ENCODE data around the gene AFF2.

AFF2 gene

DNA sequence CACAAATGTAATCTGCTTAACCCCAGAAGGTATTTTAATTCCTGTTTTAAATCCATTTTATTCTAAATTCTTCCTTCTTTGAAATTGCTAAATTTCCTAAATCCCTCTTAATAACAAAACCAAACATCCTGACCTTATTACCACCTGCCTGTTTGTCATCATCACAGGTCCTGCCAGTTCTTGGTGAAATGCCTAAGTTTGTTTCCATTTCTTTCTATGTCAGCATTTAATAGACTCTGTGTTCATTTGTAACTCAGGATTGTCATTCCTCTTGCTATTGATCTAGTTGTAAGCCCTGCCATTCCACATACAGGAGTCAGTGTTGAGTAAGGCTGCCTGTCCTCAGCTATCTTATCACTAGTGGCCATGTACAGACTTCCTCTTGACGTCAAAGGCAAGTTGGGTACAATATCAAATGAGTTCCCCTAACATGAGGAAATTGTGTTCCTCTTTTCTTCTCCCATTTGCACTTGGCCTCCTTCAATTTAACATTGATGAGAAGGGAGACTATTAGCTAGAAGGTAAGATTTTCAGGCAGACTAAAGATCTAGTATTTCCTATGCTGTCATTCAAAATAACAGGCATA lies 440.1 kb downstream of the AFF2 start:
- no peak for DNase-seq

DNA sequence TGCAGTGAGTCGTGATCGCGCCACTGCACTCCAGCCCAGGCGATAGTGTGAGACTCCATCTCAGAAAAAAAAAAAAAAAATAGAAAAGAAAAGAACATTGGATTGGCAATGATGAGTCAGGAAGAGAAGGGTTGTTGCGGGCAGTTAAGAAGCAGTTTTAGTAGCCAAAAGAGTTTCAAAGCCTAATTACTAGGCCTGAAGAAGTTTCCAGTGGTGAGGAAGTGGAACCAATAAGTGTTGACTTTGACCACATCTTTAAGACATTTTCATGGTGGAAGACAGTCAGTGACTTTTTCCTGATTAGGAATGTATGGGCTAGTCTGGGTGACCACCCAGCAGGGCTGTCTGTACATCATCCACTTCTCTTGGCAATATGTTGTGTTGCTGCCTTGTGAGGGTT lies 442.3 kb downstream of the AFF2 start:
- DNase-seq: no peak

DNA sequence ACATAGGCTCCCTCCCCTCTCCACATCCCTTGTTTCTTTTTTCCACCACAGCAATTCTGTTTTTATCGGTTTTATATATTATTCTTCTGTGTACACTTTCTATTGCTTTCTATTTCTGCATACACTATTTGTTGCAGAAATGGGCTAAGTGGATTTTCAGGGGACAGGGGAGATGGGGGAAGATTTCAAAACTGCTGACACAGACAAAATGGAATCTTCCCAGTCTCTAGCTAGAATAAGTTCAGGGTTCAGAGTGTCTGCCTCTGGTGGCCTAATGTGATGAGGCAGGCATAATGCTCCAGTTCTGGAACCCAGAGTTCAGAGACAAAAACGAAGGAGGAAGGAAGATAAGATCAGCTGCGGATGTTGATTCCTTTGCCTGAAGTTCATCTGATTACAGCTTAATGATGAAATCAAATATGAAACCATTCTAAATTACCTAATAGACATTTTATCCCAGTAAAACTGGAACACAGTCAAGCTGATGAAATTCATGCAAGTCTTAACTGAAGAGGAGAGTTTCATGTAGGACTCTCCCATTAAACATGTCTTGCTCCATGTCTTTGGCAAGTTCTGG lies 447.1 kb downstream of the AFF2 start:
- no peak for DNase-seq

DNA sequence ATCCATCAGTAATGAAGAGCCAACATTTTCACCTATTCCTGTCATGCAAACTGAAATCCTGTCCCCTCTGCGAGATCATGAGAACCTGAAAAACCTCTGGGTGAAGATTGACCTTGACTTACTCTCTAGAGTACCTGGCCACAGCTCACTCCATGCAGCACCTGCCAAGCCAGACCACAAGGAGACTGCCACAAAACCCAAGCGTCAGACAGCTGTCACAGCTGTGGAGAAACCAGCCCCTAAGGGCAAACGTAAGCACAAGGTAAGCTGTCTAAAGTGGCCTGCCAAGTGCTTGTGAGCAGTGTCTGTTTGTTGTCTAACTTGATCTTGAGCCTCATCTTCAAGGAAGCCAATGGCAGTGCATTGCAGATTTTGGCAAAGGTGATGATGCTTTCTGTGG lies 455.9 kb downstream of the AFF2 start:
- DNase-seq: no peak

DNA sequence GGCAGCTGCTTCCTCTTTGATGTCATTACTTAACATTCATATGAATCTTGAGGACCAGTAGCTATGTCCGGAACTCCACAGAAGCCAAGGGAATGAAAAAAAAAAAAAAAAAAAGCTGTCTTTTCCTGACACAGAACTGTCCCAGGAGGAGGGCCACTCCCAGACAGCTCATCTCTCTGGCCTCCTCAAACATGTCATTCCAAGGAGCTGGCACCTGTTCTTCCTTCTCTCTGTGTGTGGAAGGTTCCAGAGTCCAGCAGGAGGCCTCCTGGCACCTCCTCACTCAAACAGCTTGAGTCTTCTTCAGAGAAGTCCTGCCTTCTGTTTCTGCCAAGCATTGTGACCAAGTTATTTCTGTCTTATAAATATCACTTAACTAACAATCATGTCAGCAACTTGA lies 458.5 kb downstream of the AFF2 start:
- no peak for DNase-seq

DNA sequence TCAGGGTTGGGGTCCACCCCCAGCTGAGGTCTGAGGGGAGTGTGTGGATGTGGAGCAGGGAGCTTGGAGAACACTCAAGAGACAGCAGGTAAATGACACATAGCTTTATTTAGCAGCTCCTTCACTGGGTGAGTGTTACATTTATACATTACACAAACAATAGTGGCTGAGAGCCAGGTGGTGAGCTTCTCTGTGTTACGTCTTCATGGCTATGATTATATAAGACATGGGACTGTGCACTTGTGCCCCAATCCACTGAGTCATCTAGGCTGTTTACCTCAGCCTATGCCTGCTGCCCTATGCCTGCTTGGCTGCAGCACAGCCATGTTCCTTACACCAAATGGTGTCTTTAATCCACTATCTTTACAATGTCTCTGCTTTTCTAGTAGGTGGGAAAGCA lies 459.6 kb downstream of the AFF2 start:
- no peak for DNase-seq

DNA sequence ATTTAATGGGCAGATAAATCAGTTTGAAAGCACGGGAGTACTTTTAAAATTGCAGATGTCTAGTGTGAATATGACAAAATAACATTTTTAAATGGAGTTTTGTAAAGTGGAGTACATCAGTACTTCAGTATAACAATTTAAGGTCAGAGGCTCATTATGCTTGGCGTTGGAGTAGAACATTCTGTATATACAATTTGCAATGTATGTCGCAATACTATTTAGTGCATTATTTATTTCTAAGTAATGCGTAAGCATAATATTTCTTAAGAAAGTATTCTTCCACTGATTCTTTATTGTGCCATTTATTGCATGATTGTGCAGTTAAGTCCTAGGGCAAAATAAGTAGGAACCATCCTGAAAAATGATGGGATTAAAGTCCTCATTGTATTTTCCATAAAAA lies 461.6 kb downstream of the AFF2 start:
- DNase-seq: no peak

DNA sequence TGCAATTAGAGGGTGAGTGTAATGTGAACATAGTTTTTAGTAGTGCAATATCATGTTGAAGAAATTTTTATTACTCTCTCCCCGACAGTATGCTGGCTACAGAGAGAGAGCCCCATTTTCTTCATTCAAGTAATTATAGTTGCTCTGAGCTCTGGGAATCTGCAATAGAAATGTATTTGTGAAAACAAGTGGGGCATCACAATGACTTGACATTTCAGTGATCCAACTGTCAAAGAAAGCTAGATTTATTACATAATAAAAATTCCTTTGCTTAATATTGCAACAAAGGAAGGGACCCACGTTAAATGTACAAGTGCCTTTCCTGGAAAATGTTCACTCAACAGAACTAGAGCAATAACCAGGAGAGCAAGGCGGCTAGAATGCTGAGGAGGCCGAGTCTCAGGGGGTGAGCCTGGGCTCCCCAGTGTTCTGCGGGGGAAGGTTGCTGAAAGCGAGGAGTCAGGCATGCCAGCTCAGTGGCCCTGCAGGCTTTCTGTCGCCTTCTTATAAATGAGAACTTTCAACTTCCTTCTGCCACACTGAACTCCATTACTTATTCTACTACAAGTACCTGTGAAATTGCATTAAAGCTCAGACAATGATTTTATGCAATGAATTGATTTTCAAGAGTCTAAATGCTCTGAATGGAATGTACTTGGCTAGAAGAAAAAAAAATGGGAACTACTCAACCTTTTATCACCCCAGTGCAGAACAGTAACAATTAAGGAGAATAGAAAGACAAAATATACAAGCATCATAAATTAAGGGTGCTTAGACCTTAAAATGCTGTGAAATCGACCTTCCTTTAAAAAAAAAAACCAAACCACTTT lies 476.4 kb downstream of the AFF2 start:
- DNase-seq: no peak

DNA sequence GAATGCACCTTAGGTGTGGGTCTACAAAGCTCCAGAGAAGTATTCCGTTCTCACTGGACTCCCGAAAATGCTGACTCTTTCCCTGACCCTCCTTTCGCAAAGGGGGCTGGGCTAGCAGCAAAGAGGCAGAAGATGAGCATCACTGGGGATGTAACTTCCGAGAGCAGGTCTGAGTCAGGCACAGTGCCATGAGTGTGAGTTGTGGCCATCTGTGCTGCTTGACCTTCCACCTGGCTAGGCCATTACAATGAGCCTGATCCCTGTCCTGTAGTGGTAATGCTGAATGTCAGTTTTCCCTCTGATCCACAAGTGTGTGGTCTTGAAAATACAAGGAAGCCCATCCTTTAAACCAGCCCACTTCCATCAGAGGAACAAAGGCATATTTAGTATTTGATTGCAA lies 479.4 kb downstream of the AFF2 start:
- no peak for DNase-seq

DNA sequence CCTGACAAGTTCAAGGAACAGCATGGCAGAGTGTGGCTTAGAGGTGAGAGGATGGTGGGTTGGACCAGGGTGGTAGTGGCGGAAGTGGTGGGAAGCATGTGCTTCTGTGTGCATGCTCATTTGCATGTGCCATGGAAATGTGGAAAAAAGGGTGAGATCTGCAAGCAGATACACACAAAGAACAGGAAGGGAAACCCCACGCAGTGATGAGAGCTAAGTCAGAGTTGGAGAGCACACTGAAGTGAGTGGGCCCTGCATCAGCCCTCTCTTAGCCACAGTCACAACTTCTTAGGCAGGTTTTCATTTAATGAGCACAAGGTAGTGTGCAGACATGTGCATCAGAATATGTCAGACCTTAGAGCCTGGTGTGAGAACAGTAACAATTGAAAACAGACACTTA lies 483.8 kb downstream of the AFF2 start:
- DNase-seq: no peak

DNA sequence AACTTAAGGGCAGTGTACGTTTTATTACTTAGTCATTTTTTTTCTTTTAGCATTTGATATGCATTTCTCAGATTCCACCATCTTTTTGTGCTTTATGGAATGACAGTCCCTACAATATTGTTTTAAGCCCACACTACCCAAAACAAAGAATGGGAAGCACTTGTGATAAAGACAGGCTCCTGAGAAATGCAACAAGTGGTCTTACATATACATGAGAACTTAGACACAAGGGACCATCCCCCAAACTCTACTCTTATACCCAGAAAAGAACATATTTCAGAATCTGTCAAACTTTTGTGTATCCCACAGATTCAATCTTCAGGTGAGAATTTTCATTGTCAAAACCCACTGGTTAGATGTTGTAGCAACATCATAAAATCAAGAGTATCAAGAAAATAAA lies 491.1 kb downstream of the AFF2 start:
- no peak for DNase-seq

DNA sequence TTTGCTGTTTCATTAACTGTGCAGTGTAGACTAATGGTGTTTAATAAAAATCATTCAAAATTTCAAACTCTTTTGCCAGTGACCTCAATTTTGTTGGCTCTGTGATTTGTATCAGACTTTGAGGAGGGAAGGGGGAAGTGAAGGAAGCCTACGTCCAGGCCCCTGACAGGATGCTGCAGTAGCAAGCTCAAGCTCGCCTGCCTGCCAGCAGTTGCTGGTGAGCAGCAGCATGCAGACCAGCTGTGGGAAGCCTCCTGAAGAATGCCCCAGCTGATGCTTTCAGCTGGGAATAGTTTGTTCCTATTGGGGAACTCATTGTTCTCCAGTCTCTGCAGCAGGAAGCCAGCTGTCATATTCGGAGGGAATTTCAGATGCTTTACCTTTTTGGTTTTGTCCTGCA lies 495.2 kb downstream of the AFF2 start:
- DNase-seq: no peak

DNA sequence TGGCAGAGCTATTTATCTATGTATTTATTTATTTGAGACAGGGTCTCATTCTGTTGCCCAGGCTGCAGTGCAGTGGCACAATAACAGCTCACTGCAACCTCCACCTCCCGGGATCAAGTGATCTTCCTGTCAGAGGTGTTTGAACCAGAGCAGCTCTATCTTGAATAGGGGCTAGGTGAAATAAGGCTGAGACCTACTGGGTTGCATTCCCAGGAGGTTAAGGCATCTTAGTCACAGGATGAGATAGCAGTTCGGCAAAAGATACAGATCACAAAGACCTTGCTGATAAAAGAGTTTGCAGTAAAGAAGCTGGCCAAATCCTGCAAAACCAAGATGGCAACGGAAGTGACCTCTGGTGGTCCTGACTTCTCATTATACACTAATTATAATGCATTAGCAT lies 501.9 kb downstream of the AFF2 start:
- no peak for DNase-seq

DNA sequence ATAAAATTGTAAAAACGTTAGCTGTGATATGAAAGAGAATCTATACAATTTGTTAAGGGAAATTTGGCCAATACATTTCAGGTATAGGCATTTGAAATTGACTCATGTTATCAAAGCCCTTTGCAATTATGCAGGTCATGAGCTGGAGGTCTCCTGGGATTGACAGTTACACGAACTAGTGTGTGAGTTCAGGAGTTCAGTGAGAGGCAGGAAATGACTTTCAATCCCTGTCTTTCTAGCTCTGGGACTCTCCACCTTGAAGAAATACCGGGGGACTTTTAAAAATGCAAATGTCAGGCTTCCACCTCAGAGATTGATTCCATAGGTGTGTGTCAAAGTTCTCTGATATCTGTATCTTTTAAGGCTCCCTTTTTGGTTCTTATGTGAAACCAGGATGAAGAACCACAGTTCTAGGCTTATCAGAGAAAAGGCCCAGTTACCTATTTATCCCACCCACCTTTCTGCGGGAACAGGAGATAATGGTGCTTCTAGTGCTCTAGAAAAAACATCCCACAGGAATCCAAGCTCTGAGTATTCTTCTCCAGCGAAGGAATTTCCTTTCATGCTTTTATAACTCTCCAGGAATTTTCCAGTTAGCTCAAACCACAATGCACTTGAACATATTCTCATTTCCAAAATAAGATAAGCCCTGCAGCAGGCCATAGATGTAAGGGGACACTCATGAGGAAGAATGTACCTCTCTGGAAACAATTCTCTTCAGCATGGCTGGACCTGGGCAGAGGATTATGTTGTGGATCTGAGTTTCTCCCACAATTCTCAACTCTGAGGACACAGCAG lies 503.6 kb downstream of the AFF2 start:
- no peak for DNase-seq

DNA sequence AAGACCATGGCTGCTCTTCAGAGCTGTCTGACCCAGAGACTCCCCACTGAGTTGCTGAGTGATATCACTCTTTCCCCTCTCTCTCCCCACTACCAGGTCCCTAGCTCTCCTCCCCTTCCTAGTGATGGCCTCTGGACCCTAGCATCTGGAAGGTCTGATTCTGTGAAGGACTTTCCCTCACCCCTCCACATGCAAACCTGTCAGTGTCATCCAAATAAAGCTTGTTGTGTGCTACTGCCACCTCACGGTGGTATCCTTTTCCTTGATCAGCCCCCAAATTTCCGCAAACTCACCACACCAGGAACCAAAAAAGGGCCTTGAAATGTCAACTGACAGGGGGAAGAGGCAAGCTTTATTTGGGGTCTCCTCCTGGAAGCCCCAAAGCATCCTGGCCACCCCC lies 504.5 kb downstream of the AFF2 start:
- DNase-seq: no peak

DNA sequence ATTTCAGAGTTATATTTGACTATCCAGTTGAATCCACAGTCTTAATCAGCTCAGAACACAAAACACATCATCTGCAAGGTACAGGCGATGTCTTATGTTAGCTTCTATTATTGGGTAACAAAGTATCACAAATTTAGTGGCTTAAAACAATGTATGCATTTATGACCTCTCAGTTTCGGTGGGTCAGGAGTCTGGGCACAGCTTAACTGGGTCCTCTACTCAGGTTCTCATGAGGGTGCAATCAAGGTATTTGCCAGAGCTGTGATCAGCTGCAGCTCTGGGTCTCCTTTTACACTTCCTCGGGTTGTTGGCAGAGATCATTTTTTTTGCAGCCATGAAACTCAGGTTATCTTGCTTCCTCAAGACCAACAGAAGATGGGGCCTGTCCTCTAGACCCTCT lies 505.8 kb downstream of the AFF2 start:
- DNase-seq: no peak

DNA sequence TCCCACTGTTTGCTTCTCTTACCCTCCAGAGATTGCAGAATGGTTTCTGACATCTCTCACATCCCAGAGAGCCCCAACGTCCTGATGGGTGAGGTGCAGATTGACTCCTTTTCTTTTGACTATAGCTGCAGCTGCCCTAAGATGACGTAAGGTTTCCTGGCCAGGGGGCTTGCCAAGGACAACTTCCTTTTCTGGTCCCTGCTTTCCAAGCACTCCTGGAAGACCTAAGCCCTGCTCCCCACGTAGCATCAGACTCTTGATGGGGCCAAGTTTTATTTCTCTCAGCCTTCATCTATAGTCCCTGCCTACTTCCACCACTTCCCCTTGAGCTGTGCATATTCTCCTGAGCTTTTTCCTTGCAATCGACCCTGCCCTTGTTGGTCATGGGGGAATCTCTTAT lies 507.0 kb downstream of the AFF2 start:
- no peak for DNase-seq

DNA sequence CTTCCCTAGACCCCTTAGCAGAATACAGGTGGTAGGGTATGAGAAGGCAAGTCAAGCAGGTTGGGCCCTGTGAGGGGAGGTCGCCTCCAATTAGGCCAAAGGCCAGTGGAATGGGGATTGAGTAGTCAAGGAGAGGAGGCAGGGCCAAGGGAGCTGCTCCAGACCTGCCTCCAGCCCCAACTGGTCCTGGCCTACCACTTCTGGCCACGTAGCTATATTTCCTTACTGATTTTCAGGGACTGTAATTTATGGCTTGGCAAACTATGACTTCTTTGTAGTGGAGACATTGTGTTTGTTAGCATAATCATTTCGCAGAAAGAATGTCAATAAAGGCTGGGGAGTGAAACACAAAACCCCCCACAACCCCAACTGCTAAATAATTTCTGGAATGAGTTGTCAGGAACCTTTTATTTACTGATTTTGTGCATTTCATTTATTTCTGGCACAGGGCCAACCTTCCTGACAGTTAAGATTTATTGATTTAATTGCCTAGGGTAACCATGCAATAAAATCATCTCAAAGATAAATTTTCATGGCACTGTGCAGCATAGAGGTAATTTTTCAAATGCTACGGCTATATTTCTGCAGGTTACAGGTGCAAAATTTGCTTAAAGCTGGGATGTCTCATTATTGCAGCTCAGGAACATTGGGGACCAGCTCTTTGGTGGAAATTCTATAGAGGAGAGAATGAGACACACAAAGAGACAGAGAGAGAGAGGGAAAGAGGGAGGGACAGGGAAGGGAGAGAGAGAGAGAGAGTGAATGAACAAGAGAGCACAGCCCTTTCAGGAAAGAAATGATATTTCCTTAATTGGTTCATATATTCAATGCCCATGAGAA lies 509.8 kb downstream of the AFF2 start:
- no peak for DNase-seq

DNA sequence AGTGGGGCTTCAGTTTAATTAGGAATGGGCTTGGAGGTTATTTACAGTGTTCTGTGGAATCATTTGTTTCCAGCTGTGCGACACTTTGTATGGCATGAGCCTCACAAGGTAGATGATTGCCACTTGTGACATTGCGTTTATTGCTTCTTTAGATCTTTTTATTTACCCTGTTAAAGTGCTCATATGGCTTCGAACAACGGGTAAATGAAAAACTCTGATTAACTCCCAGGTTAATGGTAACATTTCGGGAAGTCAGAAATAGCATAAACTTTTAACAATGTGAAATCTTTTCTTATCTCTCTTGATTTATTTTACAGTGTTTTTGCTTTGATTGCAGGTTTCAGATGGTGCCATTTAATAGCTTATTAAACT lies 510.4 kb downstream of the AFF2 start:
- DNase-seq: no peak

DNA sequence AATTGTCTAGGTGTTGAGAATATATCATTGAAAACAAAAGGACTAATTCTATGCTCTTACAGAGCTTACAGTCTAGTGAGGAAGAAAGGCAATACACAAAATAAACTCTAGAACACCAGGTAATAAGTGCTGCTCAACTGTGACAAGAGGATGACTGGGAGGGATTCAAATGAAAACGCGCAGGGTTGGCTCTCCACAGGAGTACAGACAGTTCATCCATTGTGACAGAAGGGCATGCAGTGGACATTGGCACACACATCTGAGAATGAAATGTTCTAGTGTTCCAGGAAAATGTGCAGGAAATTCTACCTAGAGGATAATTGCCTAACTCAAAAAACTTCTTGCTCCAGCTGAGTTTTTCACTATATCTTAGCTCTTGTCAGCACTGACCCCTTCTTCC lies 512.7 kb downstream of the AFF2 start:
- no peak for DNase-seq

DNA sequence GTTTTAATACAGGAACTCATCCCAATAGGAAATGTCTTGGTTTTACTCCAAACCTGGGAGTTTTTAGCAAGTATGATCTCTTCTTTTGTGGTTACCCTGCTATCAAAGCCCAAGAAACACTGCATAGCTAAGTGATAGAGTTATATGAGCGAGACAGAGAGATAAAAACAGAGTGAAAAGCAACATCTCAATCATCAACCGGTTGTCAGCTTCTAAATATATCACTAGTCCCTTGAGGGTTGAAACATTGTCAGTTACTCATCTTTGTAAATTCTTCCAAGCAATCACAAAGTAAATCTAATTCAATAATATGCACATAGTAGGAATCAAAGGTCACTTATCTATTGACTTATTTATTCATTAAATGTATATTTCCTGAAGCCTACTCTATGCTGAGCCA lies 520.7 kb downstream of the AFF2 start:
- no peak for DNase-seq

DNA sequence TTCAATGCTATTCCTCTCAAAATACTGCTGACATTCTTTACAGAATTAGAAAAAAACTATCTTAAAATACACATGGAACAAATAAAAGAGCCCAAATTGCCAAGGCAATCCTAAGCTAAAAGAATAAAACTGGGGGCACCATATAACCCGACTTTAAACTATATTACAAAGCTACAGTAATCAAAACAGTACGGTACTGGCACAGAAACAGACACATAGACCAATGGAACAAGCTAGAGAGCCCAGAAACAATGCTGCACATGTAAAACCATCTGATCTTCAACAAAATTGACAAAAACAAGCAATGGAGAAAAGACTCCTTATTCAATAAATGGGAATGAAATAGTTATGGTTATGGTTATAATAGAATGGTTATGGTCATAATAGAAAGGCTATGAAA lies 522.1 kb downstream of the AFF2 start:
- DNase-seq: no peak

DNA sequence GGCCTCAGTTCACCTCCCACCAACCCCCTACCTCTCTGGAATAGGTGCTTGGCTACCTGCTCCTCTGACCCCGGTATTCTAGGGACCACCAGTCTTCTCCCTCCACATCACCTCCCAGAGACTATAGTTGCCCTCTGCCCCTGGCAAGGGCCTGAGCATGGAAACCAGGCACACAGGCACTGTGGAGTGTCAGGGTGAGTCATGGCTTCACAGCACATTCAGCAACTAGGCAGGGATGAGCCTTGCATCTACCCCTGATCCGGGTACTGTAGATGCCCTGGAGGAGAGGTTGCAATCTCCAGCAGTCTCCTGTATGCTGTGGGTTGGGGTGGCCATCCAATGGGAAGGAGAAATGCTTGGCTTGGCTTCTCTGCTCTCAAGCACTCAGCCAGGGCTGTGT lies 532.0 kb downstream of the AFF2 start:
- no peak for DNase-seq
